DOHH2 (cell line): ENCODE data around the gene SDHC.

Experiments
- CTCF ChIP-seq: fragments of 200-600 bp; sonication (generic); IDR thresholded peaks from one replicate; pipeline ENCODE4 v1.5.1; 2014; ENCODE audit warnings: antibody characterized with exemption, mild to moderate bottlenecking, low read depth, low read length; ENCODE audit not compliant: poor library complexity, severe bottlenecking
- EZH2phosphoT487 ChIP-seq: fragments of 200-600 bp; sonication (generic); IDR thresholded peaks from 2 replicates; pipeline ENCODE4 v1.6.1; 2017; ENCODE audit warnings: borderline replicate concordance, mild to moderate bottlenecking, antibody characterized with exemption, low read length, moderate library complexity, mixed read lengths

- TF ChIP-seq EZH2phosphoT487, result no peak
- TF ChIP-seq CTCF, result no peak
These were observed 51.0 kb downstream of the SDHC start for GRCh38 chr1:161365207-161365606.
